Colonic mucosa (tissue), 4 donors: Measurements from ENCODE around the gene EFCAB8. TPM values are rescaled to one million over a fixed set of nuclear protein-coding genes. Genes with fewer than 3 reads are reported as not detected.

Experiments
- DNase-seq: peaks from one replicate; pipeline ENCODE4 v3.0.0-alpha.2; 2020
- H3K27ac ChIP-seq: fragments of 200-600 bp; one replicate; pipeline ENCODE4 v1.8.0; 2021
- H3K27me3 ChIP-seq: fragments of 200-600 bp; one replicate; pipeline ENCODE4 v1.8.0; 2021
- H3K36me3 ChIP-seq: fragments of 200-600 bp; one replicate; pipeline ENCODE4 v1.8.0; 2021
- H3K4me1 ChIP-seq: fragments of 200-600 bp; one replicate; pipeline ENCODE4 v1.8.0; 2021; ENCODE audit warnings: mild to moderate bottlenecking
- H3K4me3 ChIP-seq: fragments of 200-600 bp; one replicate; pipeline ENCODE4 v1.8.0; 2021
- H3K9ac ChIP-seq, 2 donors: one replicate each; pipeline ENCODE4 v1.7.0; 2013; ENCODE audit warnings: control low read depth in 2 of 2, low read depth in 2 of 2, low read length in 2 of 2
- H3K9me3 ChIP-seq: fragments of 200-600 bp; one replicate; pipeline ENCODE4 v1.8.0; 2021
- intact Hi-C: fragments of 100-400 bp; cut with DNase I; formaldehyde crosslinking; loops from one replicate; pipeline ENCODE4 v1.14.1; 2022
- total RNA-seq, 2 donors: library from RNA; stranded (reverse); fragmentation: NEBNext Ultra II Directional in 1 of 2; extraction: Animal tissue kit (Norgen Biotek cat#: 25700) in 1 of 2; gene quantifications; one replicate each; pipeline ENCODE4 v1.2.1, GENCODE V29; 2021
- TF ChIP-seq, protein P1 (sequence below): fragments of 200-600 bp; IDR thresholded peaks from one replicate; pipeline ENCODE4 v1.8.0; 2022; ENCODE audit warnings: antibody characterized with exemption, mild to moderate bottlenecking
- donor health status: healthy.
- donor health status: DM: no; HTN: no; CAD: no.
- donor health status: DM: no; HTN: no; CAD: no.

Gene EFCAB8
- total RNA-seq, 2 donors from 2014 or later, result 0.11 to 0.72 TPM

DNA sequence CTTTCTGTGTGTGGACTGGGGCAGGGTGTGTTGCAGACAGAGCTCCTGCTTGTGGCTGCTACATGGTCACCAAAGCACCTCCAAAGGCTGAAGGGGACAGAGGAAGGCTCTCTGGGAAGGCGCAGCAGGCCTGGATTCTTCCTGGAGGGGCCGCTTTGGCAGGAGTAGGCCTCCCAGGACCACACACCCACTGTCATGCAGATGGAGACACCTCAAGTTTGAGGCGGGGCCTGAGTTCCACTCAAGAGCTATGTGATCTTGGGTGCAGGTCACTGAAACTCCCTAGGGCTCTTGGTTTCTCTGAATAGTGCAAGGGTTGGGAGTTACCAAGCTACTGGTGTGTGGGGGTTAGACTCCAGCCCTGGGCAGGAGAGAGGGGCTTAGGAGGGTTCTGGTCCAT, 27.9 kb downstream of the EFCAB8 start:
- Histone ChIP-seq H3K36me3 (no peaks in the 10 kb centered on the region), H3K9me3 (no peaks in the 10 kb centered on the region), H3K27me3 (no peaks in the 10 kb centered on the region), H3K4me1 (no peaks in the 10 kb centered on the region), H3K27ac (no peak overlapping the region), H3K9ac (no peak overlapping the region), H3K4me3 (no peak overlapping the region)
- intact Hi-C loops, result no loop called here
- no peak for DNase-seq
- TF ChIP-seq, protein P1, sequence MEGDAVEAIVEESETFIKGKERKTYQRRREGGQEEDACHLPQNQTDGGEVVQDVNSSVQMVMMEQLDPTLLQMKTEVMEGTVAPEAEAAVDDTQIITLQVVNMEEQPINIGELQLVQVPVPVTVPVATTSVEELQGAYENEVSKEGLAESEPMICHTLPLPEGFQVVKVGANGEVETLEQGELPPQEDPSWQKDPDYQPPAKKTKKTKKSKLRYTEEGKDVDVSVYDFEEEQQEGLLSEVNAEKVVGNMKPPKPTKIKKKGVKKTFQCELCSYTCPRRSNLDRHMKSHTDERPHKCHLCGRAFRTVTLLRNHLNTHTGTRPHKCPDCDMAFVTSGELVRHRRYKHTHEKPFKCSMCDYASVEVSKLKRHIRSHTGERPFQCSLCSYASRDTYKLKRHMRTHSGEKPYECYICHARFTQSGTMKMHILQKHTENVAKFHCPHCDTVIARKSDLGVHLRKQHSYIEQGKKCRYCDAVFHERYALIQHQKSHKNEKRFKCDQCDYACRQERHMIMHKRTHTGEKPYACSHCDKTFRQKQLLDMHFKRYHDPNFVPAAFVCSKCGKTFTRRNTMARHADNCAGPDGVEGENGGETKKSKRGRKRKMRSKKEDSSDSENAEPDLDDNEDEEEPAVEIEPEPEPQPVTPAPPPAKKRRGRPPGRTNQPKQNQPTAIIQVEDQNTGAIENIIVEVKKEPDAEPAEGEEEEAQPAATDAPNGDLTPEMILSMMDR, result no peak

DNA sequence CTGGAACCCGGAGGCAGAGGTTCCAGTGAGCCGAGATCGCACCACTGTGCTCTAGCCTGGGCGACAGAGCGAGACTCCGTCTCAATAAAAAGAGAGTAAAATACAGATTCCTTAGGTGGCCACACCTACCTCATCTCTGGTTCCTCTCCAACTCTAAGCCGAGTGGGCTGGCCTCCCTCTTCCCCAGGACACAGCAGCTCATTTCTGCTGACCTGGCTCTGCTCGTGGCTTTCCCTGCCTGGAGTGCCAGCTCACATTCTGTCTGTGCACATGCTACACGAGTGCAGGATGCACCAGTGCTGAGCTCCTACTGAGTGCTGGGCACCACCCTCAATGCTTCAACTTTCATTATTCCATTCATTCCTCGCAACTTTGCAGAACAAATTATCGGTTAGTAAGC, 28.8 kb downstream of the EFCAB8 start:
- intact Hi-C loops, result no loop called here
- no peaks in the 10 kb centered on the region for H3K4me1 ChIP-seq
- no peaks in the 10 kb centered on the region for H3K9me3 ChIP-seq
- no peak overlapping the region for H3K27ac ChIP-seq
- DNase-seq, result no peak
- H3K4me3 ChIP-seq, result no peak overlapping the region
- H3K9ac ChIP-seq, result no peak overlapping the region
- no peaks in the 10 kb centered on the region for H3K36me3 ChIP-seq
- H3K27me3 ChIP-seq, result no peaks in the 10 kb centered on the region
- TF ChIP-seq, protein P1, result no peak

DNA sequence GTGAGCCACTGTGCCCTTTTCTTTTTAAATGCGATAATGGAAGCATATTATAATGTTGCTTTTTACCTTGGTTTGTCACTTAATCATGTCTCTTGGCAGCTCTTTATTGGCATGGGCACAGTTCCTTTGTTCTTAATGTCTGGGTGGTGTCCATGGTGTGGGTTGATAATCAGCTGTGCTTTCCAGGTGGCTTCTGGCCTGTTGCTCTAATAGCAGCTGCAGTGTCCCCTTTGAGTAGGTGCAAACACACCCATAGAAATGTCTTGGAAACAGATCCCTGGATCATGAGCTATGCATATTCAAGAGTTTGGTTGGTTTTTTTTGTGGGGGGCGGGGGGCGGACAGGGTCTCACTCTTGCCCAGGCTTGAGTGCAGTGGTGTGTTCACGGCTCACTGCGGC, 29.9 kb downstream of the EFCAB8 start:
- intact Hi-C loops, result no loop called here
- H3K36me3 ChIP-seq, result no peaks in the 10 kb centered on the region
- no peaks in the 10 kb centered on the region for H3K9me3 ChIP-seq
- H3K27me3 ChIP-seq, result no peaks in the 10 kb centered on the region
- no peak for DNase-seq
- TF ChIP-seq, protein P1, result no peak
- no peak overlapping the region for H3K9ac ChIP-seq
- H3K27ac ChIP-seq, result no peak overlapping the region
- no peaks in the 10 kb centered on the region for H3K4me1 ChIP-seq
- no peak overlapping the region for H3K4me3 ChIP-seq

DNA sequence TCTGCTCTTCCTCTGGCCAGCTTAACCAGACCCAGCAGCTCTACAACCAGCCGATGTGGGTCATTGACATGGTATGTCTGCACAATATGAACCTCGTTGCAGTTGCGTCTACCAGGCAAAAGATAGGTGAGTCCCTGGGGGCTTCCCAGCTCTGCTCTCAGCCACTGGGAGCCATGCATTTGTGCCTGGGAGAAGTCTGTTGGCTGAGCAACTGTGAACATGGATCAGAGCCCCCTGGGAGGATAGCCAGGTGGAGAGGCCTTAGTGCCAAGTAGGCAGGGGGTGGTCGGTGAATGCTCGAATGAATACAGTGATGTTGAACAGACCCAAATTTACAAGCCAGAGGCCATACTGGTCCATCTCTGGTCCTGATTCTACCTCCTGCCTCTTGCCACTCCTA, 30.6 kb downstream of the EFCAB8 start:
- no peak for DNase-seq
- H3K9me3 ChIP-seq, result no peaks in the 10 kb centered on the region
- no peak overlapping the region for H3K4me3 ChIP-seq
- intact Hi-C loops, result no loop called here
- H3K9ac ChIP-seq, result no peak overlapping the region
- H3K36me3 ChIP-seq, result no peaks in the 10 kb centered on the region
- TF ChIP-seq, protein P1, result no peak
- no peaks in the 10 kb centered on the region for H3K27me3 ChIP-seq
- H3K27ac ChIP-seq, result no peak overlapping the region
- no peaks in the 10 kb centered on the region for H3K4me1 ChIP-seq

DNA sequence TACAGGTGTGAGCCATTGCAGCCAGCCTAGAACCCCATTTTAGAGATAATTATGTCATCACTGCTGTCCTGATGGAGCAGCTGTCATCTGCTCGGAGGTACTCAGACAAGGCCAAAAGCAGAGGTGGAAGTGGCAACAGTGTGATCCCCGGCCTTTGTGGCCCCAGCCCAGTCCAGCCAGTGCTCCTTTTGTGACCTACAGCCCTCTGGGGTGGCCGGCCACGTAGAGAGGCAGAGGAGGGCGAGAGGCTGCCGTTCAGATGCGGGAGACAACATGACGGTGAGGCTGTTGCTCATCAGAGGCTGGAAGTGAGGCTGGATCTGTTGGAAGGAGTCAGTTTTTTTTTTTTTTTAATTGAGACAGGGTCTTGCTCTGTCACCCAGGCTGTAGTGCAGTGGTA, 32.8 kb downstream of the EFCAB8 start:
- Histone ChIP-seq H3K4me3 (no peak overlapping the region), H3K4me1 (no peaks in the 10 kb centered on the region), H3K27ac (no peak overlapping the region), H3K27me3 (no peaks in the 10 kb centered on the region), H3K9me3 (no peaks in the 10 kb centered on the region), H3K9ac (no peak overlapping the region), H3K36me3 (no peaks in the 10 kb centered on the region)
- TF ChIP-seq, protein P1, result no peak
- no peak for DNase-seq
- intact Hi-C loops, result loop anchor here (10.0 kb wide), 1 partner anchor 97 kb away; no protein-coding TSS in a partner anchor
